GM12878 (cell line): ENCODE measurements around the gene FN1. TPM values are rescaled to one million over a fixed set of nuclear protein-coding genes. Genes with fewer than 3 reads are reported as not detected.

Experiments
- ATAC-seq: fragments of 200-7000 bp; cut with Tn5 transposase; 3 replicates; pipeline ENCODE4 v1.9.1; 2020; ENCODE audit warnings: mild to moderate bottlenecking, moderate library complexity
- BruUV-seq: library from RNA; stranded (reverse); fragments of 400-500 nt; replicated peaks from 2 replicates; lab custom pipeline; 2021; lab: Mats Ljungman, UMichigan
- CTCF ChIA-PET: fragments of 300-600 bp; sonication (Branson Sonifier 250); formaldehyde crosslinking; extraction: SDS; loops from one replicate; lab custom pipeline; 2021; ENCODE audit warnings: inconsistent platforms; lab: Yijun Ruan, JAX
- POLR2A ChIA-PET: fragments of 350-600 bp; formaldehyde crosslinking; extraction: SDS; loops from one replicate; lab custom pipeline; 2021; ENCODE audit warnings: inconsistent platforms; lab: Charles Lee
- RAD21 ChIA-PET: fragments of 300-600 bp; sonication (Branson Sonifier 250); formaldehyde crosslinking; loops from one replicate; lab custom pipeline; 2023; ENCODE audit warnings: antibody characterized with exemption; ENCODE audit not compliant: unreplicated experiment; lab: Charles Lee
- SMC1A ChIA-PET: fragments of 300-600 bp; sonication (Branson Sonifier 250); formaldehyde crosslinking; loops from one replicate; lab custom pipeline; 2023; ENCODE audit not compliant: unreplicated experiment, uncharacterized antibody; lab: Charles Lee
- DNase-seq: peaks from one replicate; pipeline ENCODE4 v3.0.0-alpha.2; 2011; ENCODE audit warnings: low read depth, low spot score
- FAIRE-seq: peaks from 3 replicates; lab custom pipeline; 2011; peaks lifted over from hg19 to GRCh38; lab: Jason Lieb, UNC
- H2AFZ ChIP-seq: 2 replicates; pipeline ENCODE4 v1.6.0; 2011; ENCODE audit warnings: low read depth, low read length, control low read depth; ENCODE audit not compliant: control insufficient read depth
- H3K27ac ChIP-seq: 2 replicates; pipeline ENCODE4 v1.5.1; 2011; ENCODE audit warnings: control low read depth; ENCODE audit not compliant: control insufficient read depth, insufficient read depth
- H3K27me3 ChIP-seq, 2 experiments: replicated peaks in 1 of 2; 2 replicates each; pipeline versions ENCODE4 v1.6.0 to v1.6.1; 2011; ENCODE audit warnings: low read length in 1 of 2; ENCODE audit not compliant: control insufficient read depth in 2 of 2, insufficient read depth in 2 of 2
- H3K36me3 ChIP-seq, 2 experiments: 2 replicates each; pipeline ENCODE4 v1.5.1; 2011; ENCODE audit warnings: low read length in 1 of 2; ENCODE audit not compliant: control insufficient read depth in 2 of 2, insufficient read depth in 2 of 2
- H3K4me1 ChIP-seq: 2 replicates; pipeline ENCODE4 v1.6.1; 2011; ENCODE audit warnings: mild to moderate bottlenecking, low read length, moderate library complexity, mixed read lengths; ENCODE audit not compliant: control insufficient read depth, insufficient read depth
- H3K4me2 ChIP-seq: 2 replicates; pipeline ENCODE4 v1.6.0; 2011; ENCODE audit warnings: control low read depth; ENCODE audit not compliant: control insufficient read depth, insufficient read depth
- H3K4me3 ChIP-seq: fragments of 200-600 bp; sonication (generic); 2 replicates; pipeline ENCODE4 v1.5.1; 2016
- H3K79me2 ChIP-seq: 2 replicates; pipeline ENCODE4 v1.6.0; 2011; ENCODE audit warnings: low read length; ENCODE audit not compliant: control insufficient read depth, insufficient read depth
- H3K9ac ChIP-seq: 2 replicates; pipeline ENCODE4 v1.8.0; 2011; ENCODE audit warnings: low read length, control low read depth, mixed read lengths; ENCODE audit not compliant: control insufficient read depth, insufficient read depth
- H3K9me3 ChIP-seq: replicated peaks from 3 replicates; pipeline ENCODE4 v1.5.1; 2011; ENCODE audit warnings: mild to moderate bottlenecking, low read length; ENCODE audit not compliant: control insufficient read depth, insufficient read depth
- H4K20me1 ChIP-seq: 2 replicates; pipeline ENCODE4 v1.6.0; 2011; ENCODE audit not compliant: control insufficient read depth, insufficient read depth
- EGR1 ChIP-seq, 2 experiments: IDR thresholded peaks; 1 replicate in 1 of 2; 2 replicates in 1 of 2; pipeline ENCODE4 v1.6.1; 2011 to 2012; ENCODE audit warnings: low read depth in 2 of 2, low read length in 2 of 2, borderline replicate concordance in 1 of 2, mild to moderate bottlenecking in 1 of 2, moderate library complexity in 1 of 2
- GATAD2B ChIP-seq: fragments of 450-650 bp; conservative IDR thresholded peaks from 2 replicates; pipeline ENCODE4 v1.6.1; 2017; ENCODE audit warnings: low read depth, mild to moderate bottlenecking, moderate library complexity
- KAT2A ChIP-seq: conservative IDR thresholded peaks from 2 replicates; pipeline ENCODE4 v1.6.1; 2011; ENCODE audit warnings: low read depth, low read length; ENCODE audit not compliant: control insufficient read depth
- NRF1 ChIP-seq: conservative IDR thresholded peaks from 2 replicates; pipeline ENCODE4 v1.6.1; 2011; ENCODE audit warnings: mild to moderate bottlenecking, low read depth, low read length, improper control_type of control experiment
- RAD21 ChIP-seq: IDR thresholded peaks from 2 replicates; pipeline ENCODE4 v1.6.1; 2011; ENCODE audit warnings: mild to moderate bottlenecking, low read depth, low read length, moderate library complexity; ENCODE audit not compliant: insufficient read depth
- RAD51 ChIP-seq: fragments of 450-650 bp; IDR thresholded peaks from 2 replicates; pipeline ENCODE4 v1.6.1; 2016; ENCODE audit warnings: moderate library complexity, mild to moderate bottlenecking, inconsistent platforms
- RBBP5 ChIP-seq: fragments of 200-600 bp; sonication (generic); conservative IDR thresholded peaks from 2 replicates; pipeline ENCODE4 v1.6.1; 2016
- SPI1 ChIP-seq: IDR thresholded peaks from 2 replicates; pipeline ENCODE4 v1.6.1; 2011; ENCODE audit warnings: low read depth, mild to moderate bottlenecking, low read length, moderate library complexity, borderline replicate concordance; ENCODE audit not compliant: insufficient read depth
- SUZ12 ChIP-seq: fragments of 200-600 bp; sonication (generic); IDR thresholded peaks from one replicate; pipeline ENCODE4 v1.6.1; 2018; ENCODE audit warnings: antibody characterized with exemption, mild to moderate bottlenecking; ENCODE audit not compliant: unreplicated experiment
- TARDBP ChIP-seq: IDR thresholded peaks from 2 replicates; pipeline ENCODE4 v1.6.1; 2016; ENCODE audit warnings: borderline replicate concordance
- USF2 ChIP-seq: IDR thresholded peaks from 2 replicates; pipeline ENCODE4 v1.6.1; 2011; ENCODE audit warnings: low read depth, low read length, improper control_type of control experiment, borderline replicate concordance
- WGBS: methylation state at CpG from one replicate; pipeline ENCODE4 v1.1.6; 2016; ENCODE audit warnings: low lambda C conversion rate; ENCODE audit not compliant: insufficient replicate concordance, insufficient coverage; ENCODE audit errors: missing lambda C conversion rate; 5-methylcytosine and 5-hydroxymethylcytosine counted together
- in situ Hi-C: fragments of 300-500 bp; cut with MboI; formaldehyde crosslinking; loops from 9 replicates; pipeline ENCODE4 v1.14.3; 2018; ENCODE audit warnings: mixed read lengths
- intact Hi-C: fragments of 100-400 bp; cut with micrococcal nuclease; formaldehyde crosslinking; loops from one replicate; pipeline ENCODE4 v1.14.2; 2022; ENCODE audit not compliant: unreplicated experiment
- polyA plus RNA-seq, 11 experiments: library from polyadenylated mRNA; depleted of rRNA in 4 of 11; unstranded in 6 of 11; stranded (reverse) in 5 of 11; fragments of >200 nt; fragmentation: Nextera tagmentation in 4 of 11; fragmentation: Illumina TruSeq in 1 of 11; extraction: Ambion mirVana in 4 of 11; extraction: Trizol in 1 of 11; gene quantifications; 1 replicate in 1 of 11; 2 replicates in 10 of 11; pipeline versions ENCODE4 v1.2.1 to v1.2.3, GENCODE V29; 2011 to 2016; ENCODE audit warnings: inconsistent platforms in 2 of 11, missing spikeins in 2 of 11, low read depth in 1 of 11
- total RNA-seq, 4 experiments: library from RNA; depleted of rRNA in 3 of 4; stranded (reverse); fragments of >200 nt in 3 of 4; fragmentation: Illumina TruSeq in 1 of 4; extraction: Trizol in 1 of 4; gene quantifications; 2 replicates each; pipeline versions ENCODE4 v1.2.1 to v1.2.3, GENCODE V29; 2013 to 2021
- TF ChIP-seq, protein P1 (sequence below): fragments of 150-350 bp; IDR thresholded peaks from 2 replicates; pipeline ENCODE4 v1.6.1; 2016; ENCODE audit warnings: low read depth, low read length
- TF ChIP-seq, protein P2 (sequence below): fragments of 450-650 bp; IDR thresholded peaks from 2 replicates; pipeline ENCODE4 v1.6.1; 2017; ENCODE audit warnings: low read depth, mild to moderate bottlenecking, moderate library complexity

The FN1 gene
- total and polyA plus RNA-seq, 10 of the 15 experiments (the other 5 are each of a cell fraction or from before 2014, with no cell fraction given), result 0.60 to 9.4 (median 1.5) TPM

DNA sequence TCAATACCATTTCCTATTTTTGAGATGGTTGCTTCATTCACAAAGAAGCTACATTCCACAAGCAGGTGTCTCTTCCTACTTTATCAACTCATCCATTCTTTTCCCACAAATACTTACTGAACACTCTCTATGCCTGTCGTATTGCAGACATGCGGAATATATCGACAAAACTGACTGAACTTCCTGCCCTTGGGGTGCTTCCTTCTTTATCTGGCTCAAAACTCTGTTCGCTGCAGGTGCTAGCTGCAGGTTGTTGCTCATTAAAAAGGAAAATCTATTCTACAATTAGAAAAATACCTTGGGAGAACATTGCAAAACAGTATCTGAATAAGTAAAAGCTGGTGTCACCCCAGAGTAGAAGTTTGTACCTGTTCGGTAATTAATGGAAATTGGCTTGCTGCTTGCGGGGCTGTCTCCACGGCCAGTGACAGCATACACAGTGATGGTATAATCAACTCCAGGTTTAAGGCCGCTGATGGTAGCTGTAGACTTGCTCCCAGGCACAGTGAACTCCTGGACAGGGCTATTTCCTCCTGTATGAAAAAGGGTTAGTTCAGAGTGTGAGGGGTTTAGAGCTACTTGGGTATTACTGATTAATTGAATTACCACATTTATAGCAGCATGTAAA, 52.1 kb downstream of the FN1 start:
- no peak overlapping the region for H3K27ac ChIP-seq
- ChIA-PET SMC1A (interaction anchor here (1.0 kb wide), 1 partner anchor 12 kb away, joined by 3 read pairs; no protein-coding TSS in a partner anchor), CTCF (interaction anchor here (0.9 to 1.1 kb wide), 2 partner anchors 11 to 114 kb away, joined by 3 to 4 read pairs; no protein-coding TSS in a partner anchor), RAD21 (no interaction called here), POLR2A (interaction anchor here (0.6 kb wide), 1 partner anchor 588 kb away, joined by 3 read pairs; no protein-coding TSS in a partner anchor)
- no peaks in the 10 kb centered on the region for H3K27me3 ChIP-seq
- H3K79me2 ChIP-seq, result no peaks in the 10 kb centered on the region
- no peak for TF ChIP-seq NRF1
- TF ChIP-seq SPI1, result no peak
- TF ChIP-seq SUZ12, result no peak
- TF ChIP-seq, protein P1, sequence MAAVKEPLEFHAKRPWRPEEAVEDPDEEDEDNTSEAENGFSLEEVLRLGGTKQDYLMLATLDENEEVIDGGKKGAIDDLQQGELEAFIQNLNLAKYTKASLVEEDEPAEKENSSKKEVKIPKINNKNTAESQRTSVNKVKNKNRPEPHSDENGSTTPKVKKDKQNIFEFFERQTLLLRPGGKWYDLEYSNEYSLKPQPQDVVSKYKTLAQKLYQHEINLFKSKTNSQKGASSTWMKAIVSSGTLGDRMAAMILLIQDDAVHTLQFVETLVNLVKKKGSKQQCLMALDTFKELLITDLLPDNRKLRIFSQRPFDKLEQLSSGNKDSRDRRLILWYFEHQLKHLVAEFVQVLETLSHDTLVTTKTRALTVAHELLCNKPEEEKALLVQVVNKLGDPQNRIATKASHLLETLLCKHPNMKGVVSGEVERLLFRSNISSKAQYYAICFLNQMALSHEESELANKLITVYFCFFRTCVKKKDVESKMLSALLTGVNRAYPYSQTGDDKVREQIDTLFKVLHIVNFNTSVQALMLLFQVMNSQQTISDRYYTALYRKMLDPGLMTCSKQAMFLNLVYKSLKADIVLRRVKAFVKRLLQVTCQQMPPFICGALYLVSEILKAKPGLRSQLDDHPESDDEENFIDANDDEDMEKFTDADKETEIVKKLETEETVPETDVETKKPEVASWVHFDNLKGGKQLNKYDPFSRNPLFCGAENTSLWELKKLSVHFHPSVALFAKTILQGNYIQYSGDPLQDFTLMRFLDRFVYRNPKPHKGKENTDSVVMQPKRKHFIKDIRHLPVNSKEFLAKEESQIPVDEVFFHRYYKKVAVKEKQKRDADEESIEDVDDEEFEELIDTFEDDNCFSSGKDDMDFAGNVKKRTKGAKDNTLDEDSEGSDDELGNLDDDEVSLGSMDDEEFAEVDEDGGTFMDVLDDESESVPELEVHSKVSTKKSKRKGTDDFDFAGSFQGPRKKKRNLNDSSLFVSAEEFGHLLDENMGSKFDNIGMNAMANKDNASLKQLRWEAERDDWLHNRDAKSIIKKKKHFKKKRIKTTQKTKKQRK, result no peak
- TF ChIP-seq TARDBP, result no peak
- TF ChIP-seq GATAD2B, result no peak
- no peak for TF ChIP-seq RAD21
- TF ChIP-seq RAD51, result no peak
- no peak for TF ChIP-seq EGR1 (IDR thresholded peaks at IDR 0.05; ENCODE audit: borderline replicate concordance in 1 of 2, low read depth in 2 of 2, low read length in 2 of 2)
- TF ChIP-seq USF2, result no peak
- no peak for TF ChIP-seq RBBP5
- TF ChIP-seq, protein P2, sequence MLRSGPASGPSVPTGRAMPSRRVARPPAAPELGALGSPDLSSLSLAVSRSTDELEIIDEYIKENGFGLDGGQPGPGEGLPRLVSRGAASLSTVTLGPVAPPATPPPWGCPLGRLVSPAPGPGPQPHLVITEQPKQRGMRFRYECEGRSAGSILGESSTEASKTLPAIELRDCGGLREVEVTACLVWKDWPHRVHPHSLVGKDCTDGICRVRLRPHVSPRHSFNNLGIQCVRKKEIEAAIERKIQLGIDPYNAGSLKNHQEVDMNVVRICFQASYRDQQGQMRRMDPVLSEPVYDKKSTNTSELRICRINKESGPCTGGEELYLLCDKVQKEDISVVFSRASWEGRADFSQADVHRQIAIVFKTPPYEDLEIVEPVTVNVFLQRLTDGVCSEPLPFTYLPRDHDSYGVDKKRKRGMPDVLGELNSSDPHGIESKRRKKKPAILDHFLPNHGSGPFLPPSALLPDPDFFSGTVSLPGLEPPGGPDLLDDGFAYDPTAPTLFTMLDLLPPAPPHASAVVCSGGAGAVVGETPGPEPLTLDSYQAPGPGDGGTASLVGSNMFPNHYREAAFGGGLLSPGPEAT, result no peak
- no peak for TF ChIP-seq KAT2A
- no peaks in the 10 kb centered on the region for H4K20me1 ChIP-seq
- BruUV-seq, result no TSS peak
- H3K4me1 ChIP-seq, result no peaks in the 10 kb centered on the region
- 95% methylated on average over 8 of the region's 8 CpGs for WGBS
- H3K9me3 ChIP-seq, result no peaks in the 10 kb centered on the region
- intact Hi-C loops, result loop anchor here (1.0 kb wide), 1 partner anchor 27 kb away; no protein-coding TSS in a partner anchor
- no peak overlapping the region for H3K4me2 ChIP-seq
- no peak overlapping the region for H2AFZ ChIP-seq
- no peak overlapping the region for H3K4me3 ChIP-seq
- no peaks in the 10 kb centered on the region for H3K36me3 ChIP-seq
- DNase-seq (no peak), ATAC-seq (no peak), FAIRE-seq (no peak)
- in situ Hi-C loops, result no loop called here
- H3K9ac ChIP-seq, result no peak overlapping the region
